Gastroesophageal sphincter (tissue), 3 donors: Measurements from ENCODE around the gene CLEC4F.

ENCODE experiments used
- POLR2A ChIP-seq, 2 donors: fragments of 450-650 bp; IDR thresholded peaks; one replicate each; pipeline ENCODE4 v1.6.1; 2017; ENCODE audit warnings: antibody characterized with exemption in 2 of 2, mild to moderate bottlenecking in 2 of 2, moderate library complexity in 1 of 2
- POLR2AphosphoS5 ChIP-seq: sonication (generic); formaldehyde crosslinking; IDR thresholded peaks from one replicate; pipeline ENCODE4 v1.6.1; 2017; ENCODE audit warnings: antibody characterized with exemption
- TF ChIP-seq, protein P1 (sequence below), 4 experiments: fragments of 200-600 bp in 2 of 4; fragments of 450-650 bp in 2 of 4; sonication (generic) in 1 of 4; IDR thresholded peaks; one replicate each; pipeline ENCODE4 v1.5.1; 2017 to 2019; ENCODE audit warnings: antibody characterized with exemption in 4 of 4, mild to moderate bottlenecking in 2 of 4, moderate library complexity in 2 of 4

DNA sequence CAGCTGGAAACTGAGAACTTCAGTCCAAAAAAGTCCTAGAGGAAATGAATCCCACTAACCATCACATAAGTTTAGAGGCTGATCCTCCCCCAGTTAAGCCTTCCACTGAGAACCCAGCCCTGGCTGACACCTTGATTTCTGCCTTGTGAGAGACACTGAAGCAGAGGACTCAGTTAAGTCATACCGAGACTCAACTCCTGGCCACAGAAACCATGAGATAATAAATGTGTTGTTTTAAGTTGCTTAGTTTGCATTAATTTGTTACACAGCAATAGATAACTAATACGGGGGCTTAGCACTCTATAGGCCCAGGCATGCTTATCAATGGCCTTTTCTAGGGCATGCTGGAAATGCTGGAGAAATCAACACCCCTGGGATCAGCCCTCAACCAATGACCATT lies 49.0 kb downstream of the CLEC4F start:
- TF ChIP-seq, protein P1, sequence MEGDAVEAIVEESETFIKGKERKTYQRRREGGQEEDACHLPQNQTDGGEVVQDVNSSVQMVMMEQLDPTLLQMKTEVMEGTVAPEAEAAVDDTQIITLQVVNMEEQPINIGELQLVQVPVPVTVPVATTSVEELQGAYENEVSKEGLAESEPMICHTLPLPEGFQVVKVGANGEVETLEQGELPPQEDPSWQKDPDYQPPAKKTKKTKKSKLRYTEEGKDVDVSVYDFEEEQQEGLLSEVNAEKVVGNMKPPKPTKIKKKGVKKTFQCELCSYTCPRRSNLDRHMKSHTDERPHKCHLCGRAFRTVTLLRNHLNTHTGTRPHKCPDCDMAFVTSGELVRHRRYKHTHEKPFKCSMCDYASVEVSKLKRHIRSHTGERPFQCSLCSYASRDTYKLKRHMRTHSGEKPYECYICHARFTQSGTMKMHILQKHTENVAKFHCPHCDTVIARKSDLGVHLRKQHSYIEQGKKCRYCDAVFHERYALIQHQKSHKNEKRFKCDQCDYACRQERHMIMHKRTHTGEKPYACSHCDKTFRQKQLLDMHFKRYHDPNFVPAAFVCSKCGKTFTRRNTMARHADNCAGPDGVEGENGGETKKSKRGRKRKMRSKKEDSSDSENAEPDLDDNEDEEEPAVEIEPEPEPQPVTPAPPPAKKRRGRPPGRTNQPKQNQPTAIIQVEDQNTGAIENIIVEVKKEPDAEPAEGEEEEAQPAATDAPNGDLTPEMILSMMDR (IDR thresholded peaks at IDR 0.05): no peak
- TF ChIP-seq POLR2A (IDR thresholded peaks at IDR 0.05) (no peak), POLR2AphosphoS5 (no peak)
